Posterior cingulate gyrus (tissue), 11 donors: ENCODE results near the gene KPNA4.
"Not testable (repeated sequence)": the region's sequence is repeated elsewhere in the genome, so short reads cannot be mapped to it uniquely, and the experiment has no call there.

Experiments used
- DNase-seq, 10 donors: peaks; one replicate each; pipeline versions ENCODE4 v3.0.0 to v3.0.0-alpha.2; 2020 to 2021; ENCODE audit warnings: mixed read lengths in 3 of 10
- intact Hi-C: fragments of 100-400 bp; cut with DNase I; formaldehyde crosslinking; loops from one replicate; pipeline ENCODE4 v1.15.1; 2023

The KPNA4 gene

GRCh38 chr3:160458151-160458550 is 107.2 kb downstream of the KPNA4 start:
- intact Hi-C loops: no loop called here
- no peak for DNase-seq

GRCh38 chr3:160455846-160456245 is 109.5 kb downstream of the KPNA4 start:
- DNase-seq: no peak
- intact Hi-C loops: no loop called here

GRCh38 chr3:160454995-160455394 is 110.4 kb downstream of the KPNA4 start:
- intact Hi-C loops: no loop called here
- DNase-seq: no peak

- intact Hi-C loops: not testable (repeated sequence)
- DNase-seq: peak in 1 of 10 donors; percentile 63
These were observed 113.1 kb downstream of the KPNA4 start for GRCh38 chr3:160452251-160452650.

GRCh38 chr3:160451602-160452001 is 113.8 kb downstream of the KPNA4 start:
- no peak for DNase-seq
- intact Hi-C loops: no loop called here

GRCh38 chr3:160450846-160451245 is 114.5 kb downstream of the KPNA4 start:
- intact Hi-C loops: no loop called here
- DNase-seq: no peak

GRCh38 chr3:160449636-160450598 is 115.5 kb downstream of the KPNA4 start, which contains the start of gene TRIM59:
Gene TRIM59 (minus strand): TSS chr3:160449786. CDS start chr3:160439183, 10,603 bp downstream.
- intact Hi-C loops: no loop called here

GRCh38 chr3:160448845-160449635 is 116.3 kb downstream of the KPNA4 start:
- DNase-seq: peak in 3 of 10 donors; percentile 7 to 88 (median 57)
- intact Hi-C loops: no loop called here

More at GRCh38 chr3:160449636-160450598, 115.5 kb downstream of the KPNA4 start, which contains the start of gene TRIM59:
- peak; percentile 57 to 97 (median 76) for DNase-seq

- DNase-seq: no peak
- intact Hi-C loops: no loop called here
These were observed 117.8 kb downstream of the KPNA4 start for GRCh38 chr3:160447544-160447943.

- no peak for DNase-seq
- intact Hi-C loops: no loop called here
These were observed 118.8 kb downstream of the KPNA4 start for GRCh38 chr3:160446522-160447056.

- intact Hi-C loops: no loop called here
- no peak for DNase-seq
These were observed 119.5 kb downstream of the KPNA4 start for GRCh38 chr3:160445854-160446253.
